Cardiac muscle cell (in vitro differentiated cells and primary cell): ENCODE measurements around the gene RFLNA. TPM values are rescaled to one million over a fixed set of nuclear protein-coding genes. Genes with fewer than 3 reads are reported as not detected.

Experiments
- DNase-seq, 2 donors: peaks; one replicate each; pipeline versions ENCODE4 v3.0.0 to v3.0.0-alpha.2; 2010 to 2017; ENCODE audit warnings: low read depth in 1 of 2, low spot score in 1 of 2
- H3K27ac ChIP-seq: fragments of 200-600 bp; sonication (generic); 2 replicates; pipeline ENCODE4 v1.5.1; 2016
- H3K27me3 ChIP-seq: fragments of 200-600 bp; sonication (generic); 2 replicates; pipeline ENCODE4 v1.6.0; 2016; ENCODE audit warnings: control low read depth
- H3K36me3 ChIP-seq: fragments of 200-600 bp; sonication (generic); 2 replicates; pipeline ENCODE4 v1.5.1; 2016; ENCODE audit warnings: control low read depth
- H3K4me1 ChIP-seq: fragments of 200-600 bp; sonication (generic); 2 replicates; pipeline ENCODE4 v1.8.1; 2017; ENCODE audit warnings: low read depth, mild to moderate bottlenecking, mixed run types
- H3K4me3 ChIP-seq: fragments of 200-600 bp; sonication (generic); 2 replicates; pipeline ENCODE4 v1.5.1; 2016; ENCODE audit warnings: mild to moderate bottlenecking
- H3K9me3 ChIP-seq: fragments of 200-600 bp; sonication (generic); 2 replicates; pipeline ENCODE4 v1.5.1; 2017; ENCODE audit warnings: low read depth, mild to moderate bottlenecking, control low read depth
- polyA plus RNA-seq: library from polyadenylated mRNA; unstranded; fragments of >200 nt; fragmentation: Nextera tagmentation; extraction: Ambion mirVana; gene quantifications from 2 replicates; pipeline ENCODE4 v1.2.1, GENCODE V29; 2016
- total RNA-seq: library from RNA; depleted of rRNA; stranded (reverse); fragments of >200 nt; gene quantifications from 2 replicates; pipeline ENCODE4 v1.2.3, GENCODE V29; 2016
- TF ChIP-seq, protein P1 (sequence below): IDR thresholded peaks from 2 replicates; pipeline ENCODE4 v1.5.1; 2012; ENCODE audit warnings: low read depth, mild to moderate bottlenecking, low read length

The RFLNA gene
- total and polyA plus RNA-seq, 2 experiments from 2014 or later: 1.8 to 4.5 TPM

- Histone ChIP-seq H3K4me3 (no peak overlapping the region), H3K27me3 (no peaks in the 10 kb centered on the region), H3K27ac (no peak overlapping the region), H3K9me3 (no peaks in the 10 kb centered on the region), H3K4me1 (no peaks in the 10 kb centered on the region), H3K36me3 (peaks cover 28% of the 10 kb centered on the region)
- TF ChIP-seq, protein P1, sequence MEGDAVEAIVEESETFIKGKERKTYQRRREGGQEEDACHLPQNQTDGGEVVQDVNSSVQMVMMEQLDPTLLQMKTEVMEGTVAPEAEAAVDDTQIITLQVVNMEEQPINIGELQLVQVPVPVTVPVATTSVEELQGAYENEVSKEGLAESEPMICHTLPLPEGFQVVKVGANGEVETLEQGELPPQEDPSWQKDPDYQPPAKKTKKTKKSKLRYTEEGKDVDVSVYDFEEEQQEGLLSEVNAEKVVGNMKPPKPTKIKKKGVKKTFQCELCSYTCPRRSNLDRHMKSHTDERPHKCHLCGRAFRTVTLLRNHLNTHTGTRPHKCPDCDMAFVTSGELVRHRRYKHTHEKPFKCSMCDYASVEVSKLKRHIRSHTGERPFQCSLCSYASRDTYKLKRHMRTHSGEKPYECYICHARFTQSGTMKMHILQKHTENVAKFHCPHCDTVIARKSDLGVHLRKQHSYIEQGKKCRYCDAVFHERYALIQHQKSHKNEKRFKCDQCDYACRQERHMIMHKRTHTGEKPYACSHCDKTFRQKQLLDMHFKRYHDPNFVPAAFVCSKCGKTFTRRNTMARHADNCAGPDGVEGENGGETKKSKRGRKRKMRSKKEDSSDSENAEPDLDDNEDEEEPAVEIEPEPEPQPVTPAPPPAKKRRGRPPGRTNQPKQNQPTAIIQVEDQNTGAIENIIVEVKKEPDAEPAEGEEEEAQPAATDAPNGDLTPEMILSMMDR: no peak
- no peak for DNase-seq
These were observed 39.4 kb downstream of the RFLNA start for GRCh38 chr12:124334266-124334665.

GRCh38 chr12:124334976-124335375 is 40.1 kb downstream of the RFLNA start:
- no peak for DNase-seq
- Histone ChIP-seq H3K27ac (no peak overlapping the region), H3K4me1 (no peaks in the 10 kb centered on the region), H3K27me3 (no peaks in the 10 kb centered on the region), H3K36me3 (peaks cover 28% of the 10 kb centered on the region), H3K9me3 (no peaks in the 10 kb centered on the region), H3K4me3 (no peak overlapping the region)
- TF ChIP-seq, protein P1: no peak

GRCh38 chr12:124335426-124336183 is 40.7 kb downstream of the RFLNA start:
- no peak overlapping the region for H3K4me3 ChIP-seq
- H3K36me3 ChIP-seq: peaks cover 30% of the 10 kb centered on the region
- H3K4me1 ChIP-seq: no peaks in the 10 kb centered on the region
- TF ChIP-seq, protein P1: no peak
- H3K9me3 ChIP-seq: no peaks in the 10 kb centered on the region
- no peak overlapping the region for H3K27ac ChIP-seq
- DNase-seq: no peak
- H3K27me3 ChIP-seq: no peaks in the 10 kb centered on the region

DNA sequence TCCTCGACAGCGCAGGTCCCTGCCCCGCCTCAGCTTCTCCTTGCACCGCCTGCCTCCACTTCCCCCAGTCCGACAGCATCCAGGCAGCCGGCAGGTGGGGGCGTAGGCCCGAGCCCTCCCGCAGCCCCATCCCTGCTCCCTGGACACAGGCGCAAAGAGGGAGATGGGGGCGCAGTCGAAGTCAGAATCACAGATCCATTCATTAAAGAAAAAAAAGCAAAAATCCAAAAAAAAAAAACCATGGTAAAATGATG is 41.2 kb downstream of the RFLNA start:
- Histone ChIP-seq H3K9me3 (no peaks in the 10 kb centered on the region), H3K36me3 (peaks cover 33% of the 10 kb centered on the region), H3K27ac (no peak overlapping the region), H3K4me1 (no peaks in the 10 kb centered on the region), H3K4me3 (no peak overlapping the region), H3K27me3 (no peaks in the 10 kb centered on the region)
- DNase-seq: no peak
- TF ChIP-seq, protein P1: no peak

GRCh38 chr12:124336742-124337520 is 42.0 kb downstream of the RFLNA start:
- Histone ChIP-seq H3K36me3 (peaks cover 35% of the 10 kb centered on the region), H3K9me3 (no peaks in the 10 kb centered on the region), H3K27ac (no peak overlapping the region), H3K4me1 (no peaks in the 10 kb centered on the region), H3K27me3 (no peaks in the 10 kb centered on the region), H3K4me3 (no peak overlapping the region)
- no peak for DNase-seq
- TF ChIP-seq, protein P1: no peak
